ENCODE results near the gene TCAP.

TCAP gene

GRCh38 chr17:39703913-39704312 lies 38.8 kb downstream of the TCAP start:
- Histone ChIP-seq H4K20me1 (ENCODE audit: insufficient read depth, low read length) (no peaks in the 10 kb centered on the region), H3K9ac (ENCODE audit: low read length) (no peak overlapping the region), H3K79me2 (ENCODE audit: low read length) (no peaks in the 10 kb centered on the region), H2AFZ (ENCODE audit: low read depth, low read length) (no peak overlapping the region), H3K4me2 (ENCODE audit: low read length) (no peak overlapping the region), H3K9me3 (ENCODE audit: insufficient read depth, low read length) (no peaks in the 10 kb centered on the region), H3K36me3 (replicated peaks; ENCODE audit: low read depth, low read length) (no peaks in the 10 kb centered on the region), H3K27me3 (ENCODE audit: low read depth, low read length) (no peaks in the 10 kb centered on the region), H3K4me1 (ENCODE audit: low read length) (peaks cover 9% of the 10 kb centered on the region), H3K4me3 (ENCODE audit: low read length) (no peak overlapping the region), H3K27ac (ENCODE audit: low read length) (no peak overlapping the region)
- TF ChIP-seq EZH2phosphoT487 (IDR thresholded peaks at IDR 0.05; ENCODE audit: low read depth), result no peak
- TF ChIP-seq CTCF (IDR thresholded peaks at IDR 0.05; ENCODE audit: low read depth, low read length), result no peak

- Histone ChIP-seq H3K79me2 (ENCODE audit: low read length) (no peaks in the 10 kb centered on the region), H3K36me3 (replicated peaks; ENCODE audit: low read depth, low read length) (no peaks in the 10 kb centered on the region), H3K4me1 (ENCODE audit: low read length) (peaks cover 9% of the 10 kb centered on the region), H3K27ac (ENCODE audit: low read length) (no peak overlapping the region), H3K9me3 (ENCODE audit: insufficient read depth, low read length) (no peaks in the 10 kb centered on the region), H2AFZ (ENCODE audit: low read depth, low read length) (no peak overlapping the region), H3K4me2 (ENCODE audit: low read length) (no peak overlapping the region), H3K27me3 (ENCODE audit: low read depth, low read length) (no peaks in the 10 kb centered on the region), H4K20me1 (ENCODE audit: insufficient read depth, low read length) (no peaks in the 10 kb centered on the region), H3K9ac (ENCODE audit: low read length) (no peak overlapping the region), H3K4me3 (ENCODE audit: low read length) (no peak overlapping the region)
- TF ChIP-seq EZH2phosphoT487 (IDR thresholded peaks at IDR 0.05; ENCODE audit: low read depth) (no peak), CTCF (IDR thresholded peaks at IDR 0.05; ENCODE audit: low read depth, low read length) (no peak)
Measured at GRCh38 chr17:39704821-39705551, 39.8 kb downstream of the TCAP start.

- Histone ChIP-seq H3K4me1 (ENCODE audit: low read length) (peaks cover 9% of the 10 kb centered on the region), H3K36me3 (replicated peaks; ENCODE audit: low read depth, low read length) (no peaks in the 10 kb centered on the region)
- TF ChIP-seq EZH2phosphoT487 (IDR thresholded peaks at IDR 0.05; ENCODE audit: low read depth) (no peak), CTCF (IDR thresholded peaks at IDR 0.05; ENCODE audit: low read depth, low read length) (no peak)
Measured at GRCh38 chr17:39705786-39706348, 40.7 kb downstream of the TCAP start.

GRCh38 chr17:39706383-39706782 lies 41.2 kb downstream of the TCAP start:
- no peaks in the 10 kb centered on the region for H3K27me3 ChIP-seq (ENCODE audit: low read depth, low read length)
- no peaks in the 10 kb centered on the region for H3K36me3 ChIP-seq (replicated peaks; ENCODE audit: low read depth, low read length)
- H3K4me2 ChIP-seq (ENCODE audit: low read length), result no peak overlapping the region
- H4K20me1 ChIP-seq (ENCODE audit: insufficient read depth, low read length), result no peaks in the 10 kb centered on the region
- no peak overlapping the region for H3K4me3 ChIP-seq (ENCODE audit: low read length)
- TF ChIP-seq EZH2phosphoT487 (IDR thresholded peaks at IDR 0.05; ENCODE audit: low read depth) (no peak), CTCF (IDR thresholded peaks at IDR 0.05; ENCODE audit: low read depth, low read length) (no peak)
- peaks cover 9% of the 10 kb centered on the region for H3K4me1 ChIP-seq (ENCODE audit: low read length)
- no peak overlapping the region for H3K9ac ChIP-seq (ENCODE audit: low read length)
- H3K9me3 ChIP-seq (ENCODE audit: insufficient read depth, low read length), result no peaks in the 10 kb centered on the region
- H2AFZ ChIP-seq (ENCODE audit: low read depth, low read length), result no peak overlapping the region
- H3K27ac ChIP-seq (ENCODE audit: low read length), result no peak overlapping the region
- no peaks in the 10 kb centered on the region for H3K79me2 ChIP-seq (ENCODE audit: low read length)

More at GRCh38 chr17:39705786-39706348, 40.7 kb downstream of the TCAP start:
- Histone ChIP-seq H3K27me3 (ENCODE audit: low read depth, low read length) (no peaks in the 10 kb centered on the region), H3K4me2 (ENCODE audit: low read length) (no peak overlapping the region), H3K27ac (ENCODE audit: low read length) (no peak overlapping the region), H3K9me3 (ENCODE audit: insufficient read depth, low read length) (no peaks in the 10 kb centered on the region), H3K4me3 (ENCODE audit: low read length) (no peak overlapping the region), H3K79me2 (ENCODE audit: low read length) (no peaks in the 10 kb centered on the region), H3K9ac (ENCODE audit: low read length) (no peak overlapping the region), H2AFZ (ENCODE audit: low read depth, low read length) (no peak overlapping the region), H4K20me1 (ENCODE audit: insufficient read depth, low read length) (no peaks in the 10 kb centered on the region)

All from OCI-LY3 (cell line).